ENCODE results near the gene AK5. TPM values are rescaled to one million over a fixed set of nuclear protein-coding genes. Genes with fewer than 3 reads are reported as not detected.

The AK5 gene
- total and polyA plus RNA-seq, 2 of the 4 experiments (the other 2 are of a cell fraction): 22.5 to 25.8 TPM

- Histone ChIP-seq H2BK20ac (ENCODE audit: low read depth, low read length) (peak overlapping the region; percentile 98), H2AFZ (replicated peaks; ENCODE audit: low read length, poor library complexity) (no peak overlapping the region), H3K4me2 (ENCODE audit: low read depth, low read length) (peak overlapping the region; percentile 69), H3K79me1 (ENCODE audit: low read depth in 1 of 2, low read length in 2 of 2) (peaks cover 0 to 27% of the 10 kb centered on the region in 2 experiments; a peak in 3 of 4 replicates), H2BK5ac (ENCODE audit: low read depth, low read length, poor library complexity, severe bottlenecking) (peak overlapping the region; percentile 96), H3K9me1 (ENCODE audit: insufficient read depth, low read length) (peaks cover 11% of the 10 kb centered on the region; the same call in 1 of the 2 replicates), H2AK5ac (ENCODE audit: low read depth, low read length) (peak overlapping the region; percentile 87), H4K20me1 (ENCODE audit: insufficient read depth, low read length) (no peaks in the 10 kb centered on the region), H3K23ac (ENCODE audit: low read depth, low read length) (peak overlapping the region; percentile 96), H2BK120ac (ENCODE audit: low read depth, low read length) (peak overlapping the region; percentile 100), H4K5ac (ENCODE audit: low read depth, low read length) (peak overlapping the region; percentile 79), H3K4ac (ENCODE audit: low read depth, low read length) (peak overlapping the region; percentile 98), H3K18ac (ENCODE audit: low read depth, low read length) (peak overlapping the region; percentile 91), H3K27ac (ENCODE audit: insufficient read depth, low read length) (peak overlapping the region; percentile 93), H4K91ac (ENCODE audit: insufficient read depth, low read depth, low read length) (peak overlapping the region; percentile 91), H3K36me3 (ENCODE audit: control insufficient read depth, insufficient read depth, low read length) (no peaks in the 10 kb centered on the region), H3K4me3 (ENCODE audit: insufficient read depth, low read depth, low read length) (no peak overlapping the region), H3K56ac (ENCODE audit: extremely low read depth, insufficient read depth, low read length) (peak overlapping the region; percentile 93), H2BK15ac (ENCODE audit: low read depth, low read length) (peak overlapping the region; percentile 51), H3K9ac (ENCODE audit: low read depth, low read length) (no peak overlapping the region), H3K14ac (replicated peaks; ENCODE audit: low read depth, low read length) (peak overlapping the region; percentile 94), H3K9me3 (ENCODE audit: control insufficient read depth, insufficient read depth, low read length) (no peaks in the 10 kb centered on the region), H4K8ac (ENCODE audit: low read depth in 2 of 2, low read length in 2 of 2) (peak overlapping the region; percentile 53 to 88; a peak in 3 of 4 replicates), H2AK9ac (replicated peaks; ENCODE audit: low read depth, low read length, poor library complexity) (peak overlapping the region; percentile 8), H3K4me1 (ENCODE audit: control insufficient read depth, insufficient read depth, low read length) (peaks cover 10% of the 10 kb centered on the region), H3K27me3 (ENCODE audit: control insufficient read depth, insufficient read depth, low read length) (no peaks in the 10 kb centered on the region)
- no CpG with 5 or more reads among the region's 2 CpGs for WGBS, 2 experiments (ENCODE audit: extremely low coverage in 2 of 2, insufficient read length in 1 of 2)
- POLR2A ChIA-PET (ENCODE audit: unreplicated experiment): interaction anchor here (1.1 kb wide), 1 partner anchor 90 kb away, joined by 4 read pairs; no protein-coding TSS in a partner anchor
- CTCF ChIA-PET: no interaction called here
- DNase-seq (peak; percentile 99), ATAC-seq (ENCODE audit: low read depth) (peak; percentile 96)
- in situ Hi-C loops (cut with MboI; ENCODE audit: low sequenced_read_pairs) (no loop called here), dilution Hi-C loops (cut with HindIII; ENCODE audit: low sequenced_read_pairs, unreplicated experiment) (no loop called here), intact Hi-C loops (cut with micrococcal nuclease) (loop anchor here (2.0 kb wide), 2 partner anchors 144 to 162 kb away; no protein-coding TSS in a partner anchor)
- BruUV-seq (replicated peaks): no TSS peak
- TF ChIP-seq CHD1 (IDR thresholded peaks at IDR 0.05; ENCODE audit: low read depth, low read length): no peak
- TF ChIP-seq NFE2L2 (IDR thresholded peaks at IDR 0.05; ENCODE audit: low read depth, low read length): no peak
- TF ChIP-seq RAD21 (IDR thresholded peaks at IDR 0.05; ENCODE audit: low read length): peak; percentile 4; the same call in 1 of the 2 replicates
- 0 out of 2 replicates have a peak, but pooled peaks have one; percentile 45 for TF ChIP-seq CEBPB (IDR thresholded peaks at IDR 0.05; ENCODE audit: low read depth, low read length)
- TF ChIP-seq POLR2A (IDR thresholded peaks at IDR 0.05; ENCODE audit: low read depth, low read length): no peak
- peak; percentile 18; the same call in 1 of the 2 replicates for TF ChIP-seq MAZ (IDR thresholded peaks at IDR 0.05; ENCODE audit: borderline replicate concordance, low read depth, low read length)
- TF ChIP-seq RFX5 (IDR thresholded peaks at IDR 0.05; ENCODE audit: low read depth, low read length): no peak
- no peak for TF ChIP-seq MXI1 (IDR thresholded peaks at IDR 0.05; ENCODE audit: borderline replicate concordance, low read depth, low read length)
- peak; percentile 24 for TF ChIP-seq MAFK (IDR thresholded peaks at IDR 0.05; ENCODE audit: low read depth, low read length)
- TF ChIP-seq USF2 (IDR thresholded peaks at IDR 0.05; ENCODE audit: low read depth, low read length): peak; percentile 73
- TF ChIP-seq FOS (IDR thresholded peaks at IDR 0.05; ENCODE audit: low read depth, low read length): peak; percentile 76
- TF ChIP-seq CTCF (conservative IDR thresholded peaks at IDR 0.05; ENCODE audit: low read depth, low read length): no peak
- peak; percentile 96 for TF ChIP-seq BHLHE40 (IDR thresholded peaks at IDR 0.05; ENCODE audit: low read depth, low read length)
- TF ChIP-seq SMC3 (IDR thresholded peaks at IDR 0.05; ENCODE audit: low read depth, low read length): 0 out of 2 replicates have a peak, but pooled peaks have one; percentile 4
Observed at GRCh38 chr1:77370583-77371306, 88.9 kb downstream of the AK5 start.
